Measurements from ENCODE around the gene EIF4H. TPM values are rescaled to one million over a fixed set of nuclear protein-coding genes. Genes with fewer than 3 reads are reported as not detected.

The EIF4H gene
- total RNA-seq, 2 donors from 2014 or later: 365 to 426 TPM

- Mint-ChIP-seq H3K9me3 (no peaks in the 10 kb centered on the region), H3K27me3 (no peaks in the 10 kb centered on the region), H3K4me1 (no peaks in the 10 kb centered on the region), H3K4me3 (no peak overlapping the region), H3K36me3 (ENCODE audit: low read depth) (peaks cover 99% of the 10 kb centered on the region), H3K27ac (no peak overlapping the region)
- ATAC-seq (replicated peaks): no peak
Measured at GRCh38 chr7:74240482-74240881, 66.3 kb downstream of the EIF4H start.

GRCh38 chr7:74242122-74242443, 67.9 kb downstream of the EIF4H start:
- H3K4me3 Mint-ChIP-seq: no peak overlapping the region
- no peaks in the 10 kb centered on the region for H3K9me3 Mint-ChIP-seq
- no peaks in the 10 kb centered on the region for H3K4me1 Mint-ChIP-seq
- peaks cover 99% of the 10 kb centered on the region for H3K36me3 Mint-ChIP-seq (ENCODE audit: low read depth)
- no peak for ATAC-seq (replicated peaks)
- no peaks in the 10 kb centered on the region for H3K27me3 Mint-ChIP-seq
- no peak overlapping the region for H3K27ac Mint-ChIP-seq

GRCh38 chr7:74246497-74246896, 72.3 kb downstream of the EIF4H start:
- H3K4me3 Mint-ChIP-seq: no peak overlapping the region
- peaks cover 5% of the 10 kb centered on the region for H3K4me1 Mint-ChIP-seq
- H3K36me3 Mint-ChIP-seq (ENCODE audit: low read depth): peaks cover 99% of the 10 kb centered on the region
- no peaks in the 10 kb centered on the region for H3K27me3 Mint-ChIP-seq
- no peak for ATAC-seq (replicated peaks)
- H3K27ac Mint-ChIP-seq: no peak overlapping the region
- H3K9me3 Mint-ChIP-seq: no peaks in the 10 kb centered on the region

Other genes with a start within 250 kb of the EIF4H start
- not detected for gene ELN, start 146.2 kb upstream of the EIF4H start, total RNA-seq
- gene LIMK1, start 90.6 kb upstream of the EIF4H start, total RNA-seq: 10 to 100 TPM; 12.7 to 20.2 TPM
- 10 to 100 TPM in 1 of 2 donors, 1 to 10 TPM in 1; 6.5 to 11.3 TPM for gene LAT2, start 35.6 kb downstream of the EIF4H start, total RNA-seq
- 100 to 1,000 TPM in 1 of 2 donors, 10 to 100 TPM in 1; 62.2 to 100 TPM for gene RFC2, start 80.0 kb downstream of the EIF4H start, total RNA-seq
- gene CLIP2, start 115.1 kb downstream of the EIF4H start, total RNA-seq: 1 to 10 TPM in 1 of 2 donors, under 1 TPM in 1; 0.93 to 1.6 TPM